Sigmoid colon (tissue), 7 donors: ENCODE results near the gene C2CD5. TPM values are rescaled to one million over a fixed set of nuclear protein-coding genes. Genes with fewer than 3 reads are reported as not detected.

Experiments
- DNase-seq: peaks from one replicate; pipeline ENCODE4 v3.0.0-alpha.2; 2019
- H3K27ac ChIP-seq, 4 donors: fragments of 200-600 bp; sonication (generic); one replicate each; pipeline ENCODE4 v1.5.1; 2016 to 2019; ENCODE audit warnings: mild to moderate bottlenecking in 1 of 4
- H3K27me3 ChIP-seq, 3 donors: fragments of 200-600 bp; sonication (generic); one replicate each; pipeline ENCODE4 v1.5.1; 2019; ENCODE audit warnings: mild to moderate bottlenecking in 1 of 3
- H3K36me3 ChIP-seq, 4 donors: fragments of 200-600 bp; sonication (generic); one replicate each; pipeline ENCODE4 v1.5.1; 2016 to 2019
- H3K4me1 ChIP-seq, 4 donors: fragments of 200-600 bp; sonication (generic); one replicate each; pipeline ENCODE4 v1.5.1; 2017 to 2019
- H3K4me3 ChIP-seq, 4 donors: fragments of 200-600 bp; sonication (generic); one replicate each; pipeline ENCODE4 v1.5.1; 2017 to 2019; ENCODE audit warnings: mild to moderate bottlenecking in 2 of 4, moderate library complexity in 1 of 4
- H3K9me3 ChIP-seq, 4 donors: fragments of 200-600 bp in 3 of 4; sonication (generic) in 3 of 4; one replicate each; pipeline versions ENCODE4 v1.5.1 to v1.6.1; 2013 to 2019
- CTCF ChIP-seq, 4 experiments: fragments of 450-650 bp in 3 of 4; fragments of 200-600 bp in 1 of 4; IDR thresholded peaks; one replicate each; pipeline ENCODE4 v1.5.1; 2016 to 2019; ENCODE audit warnings: antibody characterized with exemption in 4 of 4, mild to moderate bottlenecking in 3 of 4, moderate library complexity in 2 of 4
- EP300 ChIP-seq, 4 donors: sonication (generic); formaldehyde crosslinking; IDR thresholded peaks; one replicate each; pipeline ENCODE4 v1.6.1; 2017; ENCODE audit warnings: antibody characterized with exemption in 4 of 4
- POLR2A ChIP-seq, 2 donors: fragments of 450-650 bp; IDR thresholded peaks; one replicate each; pipeline ENCODE4 v1.6.1; 2016; ENCODE audit warnings: antibody characterized with exemption in 2 of 2, mild to moderate bottlenecking in 2 of 2, moderate library complexity in 2 of 2
- POLR2AphosphoS5 ChIP-seq, 4 donors: sonication (generic); formaldehyde crosslinking; IDR thresholded peaks; one replicate each; pipeline ENCODE4 v1.6.1; 2017; ENCODE audit warnings: antibody characterized with exemption in 4 of 4
- WGBS, 2 donors: extraction: QIAGEN DNeasy Blood & Tissue Kit; methylation state at CpG; one replicate each; pipeline ENCODE4 v1.1.7; 2013; 5-methylcytosine and 5-hydroxymethylcytosine counted together
- intact Hi-C: fragments of 100-400 bp; cut with DNase I; formaldehyde crosslinking; loops from one replicate; pipeline ENCODE4 v1.15.1; 2023
- polyA plus RNA-seq, 3 donors: library from polyadenylated mRNA; stranded (reverse); fragments of 200-250 nt; gene quantifications; one replicate each; pipeline ENCODE4 v1.2.3, GENCODE V29; 2013
- total RNA-seq, 4 donors: library from RNA; depleted of rRNA; stranded (reverse); fragments of >200 nt; gene quantifications; one replicate each; pipeline ENCODE4 v1.1.0, GENCODE V29; 2016
- donor health status: healthy with polysubstance abuse.
- donor health status: Bipolar disorder and iron deficiency.
- donor health status: healthy.

Gene C2CD5
- total and polyA plus RNA-seq, 7 donors: 21.6 to 60.1 (median 40.7) TPM

GRCh38 chr12:22525426-22525825, 18.9 kb downstream of the C2CD5 start:
- WGBS, 2 donors: 86 to 92% methylated on average over 2 of the region's 2 CpGs
- no peaks in the 10 kb centered on the region for H3K9me3 ChIP-seq
- no peak overlapping the region for H3K27ac ChIP-seq
- H3K36me3 ChIP-seq: peaks cover 0 to 63% (median 3%) of the 10 kb centered on the region in 4 donors
- DNase-seq: no peak
- intact Hi-C loops: no loop called here
- H3K4me1 ChIP-seq: no peaks in the 10 kb centered on the region
- TF ChIP-seq EP300 (IDR thresholded peaks at IDR 0.05): no peak
- no peak for TF ChIP-seq POLR2A (IDR thresholded peaks at IDR 0.05)
- no peak for TF ChIP-seq POLR2AphosphoS5 (IDR thresholded peaks at IDR 0.05)
- no peak for TF ChIP-seq CTCF (IDR thresholded peaks at IDR 0.05)
- no peak overlapping the region for H3K4me3 ChIP-seq
- H3K27me3 ChIP-seq: no peaks in the 10 kb centered on the region

GRCh38 chr12:22518998-22519397, 25.3 kb downstream of the C2CD5 start:
- WGBS, 2 donors: 90 to 93% methylated on average over 6 of the region's 6 CpGs
- no peak for DNase-seq
- TF ChIP-seq POLR2A (IDR thresholded peaks at IDR 0.05) (no peak), EP300 (IDR thresholded peaks at IDR 0.05) (no peak), CTCF (IDR thresholded peaks at IDR 0.05) (no peak), POLR2AphosphoS5 (IDR thresholded peaks at IDR 0.05) (no peak)
- Histone ChIP-seq H3K27me3 (no peaks in the 10 kb centered on the region), H3K4me3 (no peak overlapping the region), H3K36me3 (peaks cover 0 to 65% (median 9%) of the 10 kb centered on the region in 4 donors), H3K9me3 (no peaks in the 10 kb centered on the region), H3K4me1 (peaks cover 0 to 6% (median 0%) of the 10 kb centered on the region in 4 donors), H3K27ac (no peak overlapping the region)
- intact Hi-C loops: no loop called here

- WGBS, 2 donors: 13 to 57% methylated on average over 1 of the region's 1 CpG
- Histone ChIP-seq H3K27ac (no peak overlapping the region), H3K4me1 (peaks cover 0 to 6% (median 0%) of the 10 kb centered on the region in 4 donors), H3K27me3 (no peaks in the 10 kb centered on the region), H3K36me3 (peaks cover 0 to 61% (median 9%) of the 10 kb centered on the region in 4 donors), H3K9me3 (no peaks in the 10 kb centered on the region), H3K4me3 (no peak overlapping the region)
- no peak for DNase-seq
- TF ChIP-seq CTCF (IDR thresholded peaks at IDR 0.05): no peak
- no peak for TF ChIP-seq EP300 (IDR thresholded peaks at IDR 0.05)
- no peak for TF ChIP-seq POLR2AphosphoS5 (IDR thresholded peaks at IDR 0.05)
- no peak for TF ChIP-seq POLR2A (IDR thresholded peaks at IDR 0.05)
- intact Hi-C loops: no loop called here
These were observed 26.2 kb downstream of the C2CD5 start for GRCh38 chr12:22518060-22518719.

GRCh38 chr12:22514875-22515274, 29.5 kb downstream of the C2CD5 start:
- H3K4me3 ChIP-seq: no peak overlapping the region
- WGBS, 2 donors: 91 to 99% methylated on average over 1 of the region's 1 CpG
- intact Hi-C loops: no loop called here
- TF ChIP-seq POLR2AphosphoS5 (IDR thresholded peaks at IDR 0.05) (no peak), EP300 (IDR thresholded peaks at IDR 0.05) (no peak), POLR2A (IDR thresholded peaks at IDR 0.05) (no peak), CTCF (IDR thresholded peaks at IDR 0.05) (no peak)
- no peak overlapping the region for H3K27ac ChIP-seq
- no peaks in the 10 kb centered on the region for H3K9me3 ChIP-seq
- DNase-seq: no peak
- peaks cover 0 to 6% (median 0%) of the 10 kb centered on the region in 4 donors for H3K4me1 ChIP-seq
- H3K36me3 ChIP-seq: peaks cover 0 to 54% (median 6%) of the 10 kb centered on the region in 4 donors
- H3K27me3 ChIP-seq: no peaks in the 10 kb centered on the region

- H3K36me3 ChIP-seq: peaks cover 0 to 40% (median 5%) of the 10 kb centered on the region in 4 donors
These were observed 38.5 kb downstream of the C2CD5 start for GRCh38 chr12:22505826-22506225.

More at GRCh38 chr12:22505826-22506225, 38.5 kb downstream of the C2CD5 start:
- Histone ChIP-seq H3K9me3 (no peaks in the 10 kb centered on the region), H3K4me1 (no peaks in the 10 kb centered on the region), H3K4me3 (no peak overlapping the region), H3K27ac (no peak overlapping the region), H3K27me3 (no peaks in the 10 kb centered on the region)
- intact Hi-C loops: no loop called here
- no peak for DNase-seq
- TF ChIP-seq EP300 (IDR thresholded peaks at IDR 0.05): no peak
- no peak for TF ChIP-seq POLR2AphosphoS5 (IDR thresholded peaks at IDR 0.05)
- TF ChIP-seq CTCF (IDR thresholded peaks at IDR 0.05): no peak
- no peak for TF ChIP-seq POLR2A (IDR thresholded peaks at IDR 0.05)
- 95 to 99% methylated on average over 2 of the region's 2 CpGs for WGBS, 2 donors
